A549 (cell line): ENCODE measurements around the gene RAI14. TPM values are rescaled to one million over a fixed set of nuclear protein-coding genes. Genes with fewer than 3 reads are reported as not detected.

ENCODE experiments used
- ATAC-seq, 2 experiments: fragments of 200-7000 bp in 1 of 2; fragments of >200 bp in 1 of 2; cut with Nextera tagmentation in 1 of 2; cut with Tn5 transposase in 1 of 2; 3 replicates each; pipeline versions ENCODE4 v1.8.0 to v1.9.1; 2018 to 2020; ENCODE audit warnings: mild to moderate bottlenecking in 1 of 2, moderate library complexity in 1 of 2
- CTCF ChIA-PET: fragments of 300-600 bp; sonication (Branson Sonifier 250); formaldehyde crosslinking; extraction: SDS; loops from one replicate; lab custom pipeline; 2021; ENCODE audit warnings: antibody characterized with exemption, inconsistent platforms; lab: Yijun Ruan, JAX
- POLR2A ChIA-PET: fragments of 350-600 bp; formaldehyde crosslinking; extraction: SDS; loops from one replicate; lab custom pipeline; 2021; ENCODE audit warnings: antibody characterized with exemption, inconsistent platforms; lab: Yijun Ruan, JAX
- DNase-seq, 2 experiments: peaks; one replicate each; pipeline versions ENCODE4 v3.0.0 to v3.0.0-alpha.2; 2011 to 2016; ENCODE audit warnings: low read depth in 1 of 2, low spot score in 1 of 2
- FAIRE-seq: peaks from 2 replicates; lab custom pipeline; 2011; peaks lifted over from hg19 to GRCh38; lab: Jason Lieb, UNC
- H3K27ac ChIP-seq, 2 experiments: fragments of >200 bp; sonication (Bioruptor Twin); formaldehyde crosslinking; 3 replicates each; pipeline ENCODE4 v1.5.1; 2016 to 2017
- H3K4me1 ChIP-seq: fragments of >200 bp; sonication (Bioruptor Twin); formaldehyde crosslinking; 3 replicates; pipeline ENCODE4 v1.6.1; 2016
- H3K4me2 ChIP-seq: fragments of >200 bp; sonication (Bioruptor Twin); formaldehyde crosslinking; 3 replicates; pipeline ENCODE4 v1.6.1; 2016
- H3K4me3 ChIP-seq: fragments of >200 bp; sonication (Bioruptor Twin); formaldehyde crosslinking; 3 replicates; pipeline ENCODE4 v1.5.1; 2016
- H3K9me3 ChIP-seq: fragments of >200 bp; sonication (Bioruptor Twin); formaldehyde crosslinking; 3 replicates; pipeline ENCODE4 v1.6.1; 2016
- BHLHE40 ChIP-seq: IDR thresholded peaks from 2 replicates; pipeline ENCODE4 v1.6.1; 2012; ENCODE audit warnings: low read depth, low read length, inconsistent platforms
- CBX8 ChIP-seq: fragments of 200-600 bp; sonication (generic); IDR thresholded peaks from 2 replicates; pipeline ENCODE4 v1.6.1; 2016
- CEBPB ChIP-seq, 2 experiments: fragments of >200 bp in 1 of 2; sonication (Bioruptor Twin) in 1 of 2; formaldehyde crosslinking in 1 of 2; IDR thresholded peaks; 2 replicates each; pipeline ENCODE4 v1.6.1; 2012 to 2016
- CTCF ChIP-seq: fragments of >200 bp; sonication (Bioruptor Twin); formaldehyde crosslinking; IDR thresholded peaks from 3 replicates; pipeline ENCODE4 v1.5.1; 2016
- E2F6 ChIP-seq: IDR thresholded peaks from 2 replicates; pipeline ENCODE4 v1.6.1; 2012; ENCODE audit warnings: low read depth, borderline replicate concordance
- FOSL2 ChIP-seq, 2 experiments: fragments of 450-650 bp in 1 of 2; fragments of >200 bp in 1 of 2; sonication (Bioruptor Twin) in 1 of 2; formaldehyde crosslinking; IDR thresholded peaks; 2 replicates each; pipeline versions ENCODE4 v1.5.0 to v1.6.1; 2016 to 2020; ENCODE audit warnings: mild to moderate bottlenecking in 1 of 2, moderate library complexity in 1 of 2
- FOXS1 ChIP-seq: fragments of 250-450 bp; sonication (Bioruptor Pico); IDR thresholded peaks from 2 replicates; pipeline ENCODE4 v1.5.0; 2020; ENCODE audit warnings: mild to moderate bottlenecking, moderate library complexity
- JUNB ChIP-seq: fragments of >200 bp; sonication (Bioruptor Twin); formaldehyde crosslinking; IDR thresholded peaks from 2 replicates; pipeline ENCODE4 v1.6.1; 2016
- KDM5A ChIP-seq: fragments of 200-600 bp; sonication (generic); IDR thresholded peaks from 2 replicates; pipeline ENCODE4 v1.6.1; 2016; ENCODE audit warnings: antibody characterized with exemption, mild to moderate bottlenecking
- MAFK ChIP-seq: fragments of 450-650 bp; IDR thresholded peaks from 2 replicates; pipeline ENCODE4 v1.6.1; 2014; ENCODE audit not compliant: partially characterized antibody
- NFE2L2 ChIP-seq: fragments of 150-350 bp; conservative IDR thresholded peaks from 2 replicates; pipeline ENCODE4 v1.6.1; 2014; ENCODE audit warnings: low read length
- NPAS2 ChIP-seq: fragments of 250-450 bp; sonication (Bioruptor Pico); IDR thresholded peaks from 2 replicates; pipeline ENCODE4 v1.8.0; 2022; ENCODE audit warnings: mild to moderate bottlenecking, moderate library complexity, borderline replicate concordance
- PBX3 ChIP-seq: IDR thresholded peaks from 2 replicates; pipeline ENCODE4 v1.6.1; 2012
- PHF8 ChIP-seq: fragments of 200-600 bp; sonication (generic); IDR thresholded peaks from 2 replicates; pipeline ENCODE4 v1.6.1; 2016; ENCODE audit warnings: low read depth, mild to moderate bottlenecking, antibody characterized with exemption, moderate library complexity, borderline replicate concordance
- POLR2A ChIP-seq: IDR thresholded peaks from 2 replicates; pipeline ENCODE4 v1.6.1; 2012; ENCODE audit warnings: mild to moderate bottlenecking, low read length
- POLR2AphosphoS2 ChIP-seq: conservative IDR thresholded peaks from 2 replicates; pipeline ENCODE4 v1.6.1; 2012; ENCODE audit warnings: low read length, improper control_type of control experiment, inconsistent platforms
- RAD21 ChIP-seq, 2 experiments: fragments of >200 bp in 1 of 2; sonication (Bioruptor Twin) in 1 of 2; formaldehyde crosslinking in 1 of 2; IDR thresholded peaks in 1 of 2; conservative IDR thresholded peaks in 1 of 2; 2 replicates in 1 of 2; 3 replicates in 1 of 2; pipeline ENCODE4 v1.6.1; 2012 to 2018; ENCODE audit warnings: inconsistent platforms in 1 of 2
- RCOR1 ChIP-seq: fragments of 150-350 bp; IDR thresholded peaks from 2 replicates; pipeline ENCODE4 v1.6.1; 2014; ENCODE audit warnings: antibody characterized with exemption, low read length, low read depth
- RNF2 ChIP-seq: fragments of 200-600 bp; sonication (generic); IDR thresholded peaks from 2 replicates; pipeline ENCODE4 v1.6.1; 2016; ENCODE audit warnings: low read depth, mild to moderate bottlenecking, antibody characterized with exemption, moderate library complexity, borderline replicate concordance
- TFCP2L1 ChIP-seq: fragments of 250-450 bp; sonication (Bioruptor Pico); IDR thresholded peaks from 2 replicates; pipeline ENCODE4 v1.5.0; 2021; ENCODE audit warnings: mild to moderate bottlenecking
- ZC3H11A ChIP-seq: fragments of 450-650 bp; IDR thresholded peaks from 2 replicates; pipeline ENCODE4 v1.6.1; 2014; ENCODE audit warnings: antibody characterized with exemption, mild to moderate bottlenecking
- ZFP36 ChIP-seq: fragments of 450-650 bp; IDR thresholded peaks from 2 replicates; pipeline ENCODE4 v1.6.1; 2014; ENCODE audit warnings: borderline replicate concordance; ENCODE audit not compliant: partially characterized antibody
- ZSCAN20 ChIP-seq: fragments of 250-450 bp; sonication (Bioruptor Pico); IDR thresholded peaks from 2 replicates; pipeline ENCODE4 v1.8.0; 2022; ENCODE audit warnings: mild to moderate bottlenecking, moderate library complexity
- WGBS: methylation state at CpG from one replicate; pipeline ENCODE4 v1.1.6; 2017; ENCODE audit errors: missing lambda C conversion rate; 5-methylcytosine and 5-hydroxymethylcytosine counted together
- polyA plus RNA-seq, 4 experiments: library from polyadenylated mRNA; depleted of rRNA in 3 of 4; stranded (reverse); fragments of >200 nt; fragmentation: RNase III in 1 of 4; extraction: RNeasy Plus Mini Kit Qiagen cat#74134 plus additional on column Dnase treatment in 1 of 4; gene quantifications; 2 replicates in 3 of 4; 3 replicates in 1 of 4; pipeline ENCODE4 v1.2.3, GENCODE V29; 2011 to 2017

Gene RAI14
- polyA plus RNA-seq, 2 of the 4 experiments (the other 2 are of a cell fraction) = 71.9 to 97.7 TPM

- TF ChIP-seq CBX8 (no peak), NPAS2 (CRISPR knock-in tag) (no peak), TFCP2L1 (CRISPR knock-in tag) (no peak), CEBPB (IDR thresholded peaks at IDR 0.05) (peak in 1 of 2 experiments; percentile 41; a peak in 2 of 4 replicates), POLR2AphosphoS2 (no peak), POLR2A (no peak)
Measured at GRCh38 chr5:34687269-34688011, 31.3 kb downstream of the RAI14 start (continued).

- H3K4me2 ChIP-seq = peak overlapping the region; percentile 95
- POLR2A ChIA-PET = interaction anchor here (1.0 to 3.0 kb wide), 5 partner anchors 80 to 241 kb away, joined by 3 to 29 read pairs (median 5); partner anchors contain the start of gene DNAJC21
- no peak for TF ChIP-seq RNF2
- no peak for TF ChIP-seq JUNB
- TF ChIP-seq ZC3H11A = no peak
- TF ChIP-seq POLR2AphosphoS2 = no peak
- TF ChIP-seq CTCF = no peak
- TF ChIP-seq BHLHE40 = no peak
- TF ChIP-seq NFE2L2 = no peak
- TF ChIP-seq PHF8 = no peak
- no peak for TF ChIP-seq PBX3
- TF ChIP-seq FOSL2 (IDR thresholded peaks at IDR 0.05) = no peak
- TF ChIP-seq FOSL2 (CRISPR knock-in tag; IDR thresholded peaks at IDR 0.05) = no peak
- no peak for TF ChIP-seq ZFP36
- no peak for TF ChIP-seq RAD21 (conservative IDR thresholded peaks at IDR 0.05 in 1 of 2, IDR thresholded peaks at IDR 0.05 in 1 of 2)
- TF ChIP-seq E2F6 = no peak
- no peak for TF ChIP-seq ZSCAN20 (CRISPR knock-in tag)
- TF ChIP-seq FOXS1 (CRISPR knock-in tag) = no peak
- TF ChIP-seq MAFK = no peak
- TF ChIP-seq KDM5A = no peak
- TF ChIP-seq RCOR1 = no peak
- peaks cover 80% of the 10 kb centered on the region for H3K4me1 ChIP-seq
- peak overlapping the region; percentile 85 to 93 for H3K27ac ChIP-seq
- 85% methylated on average over 7 of the region's 7 CpGs for WGBS
- H3K4me3 ChIP-seq = no peak overlapping the region
- CTCF ChIA-PET = interaction anchor here (0.6 to 3.8 kb wide), 14 partner anchors 19 to 214 kb away, joined by 3 to 21 read pairs (median 3); partner anchors contain the start of gene RAI14
- FAIRE-seq (no peak), DNase-seq (no peak), ATAC-seq (no peak)
- H3K9me3 ChIP-seq = no peaks in the 10 kb centered on the region
Measured at GRCh38 chr5:34688015-34688810, 32.1 kb downstream of the RAI14 start.
